Activated CD4-positive, alpha-beta T cell treated with anti-CD3 and anti-CD28 coated beads for 48 hours (primary cell): ENCODE data around the gene NLGN1.

Experiments
- DNase-seq: peaks from one replicate; pipeline ENCODE4 v3.0.0-alpha.2; 2020

Gene NLGN1

DNA sequence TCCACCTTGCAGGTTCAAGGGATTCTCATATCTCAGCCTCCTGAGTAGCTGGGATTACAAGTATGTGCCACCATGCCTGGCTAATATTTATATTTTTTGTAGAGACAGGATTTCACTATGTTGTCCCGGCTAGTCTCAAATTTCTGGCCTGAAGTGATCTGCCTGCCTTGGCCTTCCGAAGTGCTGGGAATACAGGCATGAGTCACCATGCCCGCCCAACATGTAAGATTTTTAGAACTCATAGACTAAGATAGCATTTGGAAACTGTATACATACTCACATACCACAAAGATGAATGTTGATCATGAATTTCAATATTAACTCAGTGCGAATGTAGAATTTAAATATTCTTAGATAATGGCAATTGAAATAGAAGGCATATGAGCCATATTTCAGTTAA is 718.9 kb downstream of the NLGN1 start:
- no peak for DNase-seq

DNA sequence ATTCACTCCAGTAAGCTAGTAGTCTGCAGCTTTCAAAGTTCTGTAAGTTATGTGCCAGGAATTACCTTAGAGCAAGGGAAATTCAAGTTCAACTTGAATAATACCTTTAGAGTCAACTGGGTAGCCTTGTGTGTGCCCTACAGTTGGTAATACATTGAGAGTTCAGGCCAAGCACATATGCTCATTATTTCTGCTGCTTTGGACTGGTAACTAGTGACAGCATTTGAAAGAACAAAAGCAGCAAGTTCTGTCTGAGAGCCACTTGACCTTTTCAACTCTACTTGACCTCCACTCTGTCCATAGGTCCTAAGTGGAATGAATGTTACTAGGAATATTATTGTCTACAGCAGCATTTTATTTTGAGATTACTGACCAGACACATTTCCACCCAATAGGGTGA is 723.5 kb downstream of the NLGN1 start:
- DNase-seq, result no peak

DNA sequence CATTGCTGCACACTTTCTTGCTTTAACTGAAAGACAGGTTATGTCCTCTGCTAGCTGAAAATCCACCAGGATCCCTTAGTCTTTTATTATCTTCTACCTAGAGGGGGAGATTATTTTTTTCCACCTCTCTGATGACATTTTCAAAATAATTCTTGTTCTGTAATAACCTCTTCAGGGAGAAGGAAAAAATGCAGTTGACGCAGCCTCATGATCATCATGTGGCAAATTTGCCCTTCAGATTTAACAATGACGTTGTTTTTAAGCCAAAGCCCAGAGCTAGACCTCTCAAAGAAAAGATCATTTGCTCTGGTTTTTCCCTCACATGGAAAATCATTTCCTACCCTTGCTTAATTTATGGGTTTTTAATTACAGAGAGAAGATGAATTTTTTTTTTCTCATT is 724.9 kb downstream of the NLGN1 start:
- DNase-seq, result no peak

DNA sequence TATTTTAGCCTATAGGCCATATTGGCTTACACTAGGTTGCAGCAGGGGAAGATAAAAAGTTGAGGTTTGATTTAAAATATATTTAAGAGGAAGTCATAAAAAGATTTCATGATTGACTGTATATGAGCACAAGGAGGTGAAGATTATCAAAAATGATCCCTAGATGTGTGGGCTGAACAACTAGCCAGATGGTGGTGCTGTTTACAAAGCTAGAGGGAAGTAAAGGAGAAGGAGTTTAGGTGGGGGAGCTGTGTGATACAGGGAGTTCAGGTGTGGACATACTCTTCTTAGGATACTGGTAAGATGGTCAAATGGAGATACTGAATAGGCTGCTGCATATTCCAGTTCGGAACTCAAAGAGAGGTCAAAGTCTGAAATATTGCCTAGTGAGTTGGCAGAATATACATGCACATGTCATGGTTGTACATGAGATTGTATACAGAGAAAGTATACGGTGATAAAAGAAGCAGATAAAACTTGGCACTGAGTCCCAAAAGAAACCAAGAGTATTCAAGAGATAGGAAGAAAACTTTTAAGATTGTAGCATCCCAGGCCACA is 727.8 kb downstream of the NLGN1 start:
- DNase-seq, result no peak

DNA sequence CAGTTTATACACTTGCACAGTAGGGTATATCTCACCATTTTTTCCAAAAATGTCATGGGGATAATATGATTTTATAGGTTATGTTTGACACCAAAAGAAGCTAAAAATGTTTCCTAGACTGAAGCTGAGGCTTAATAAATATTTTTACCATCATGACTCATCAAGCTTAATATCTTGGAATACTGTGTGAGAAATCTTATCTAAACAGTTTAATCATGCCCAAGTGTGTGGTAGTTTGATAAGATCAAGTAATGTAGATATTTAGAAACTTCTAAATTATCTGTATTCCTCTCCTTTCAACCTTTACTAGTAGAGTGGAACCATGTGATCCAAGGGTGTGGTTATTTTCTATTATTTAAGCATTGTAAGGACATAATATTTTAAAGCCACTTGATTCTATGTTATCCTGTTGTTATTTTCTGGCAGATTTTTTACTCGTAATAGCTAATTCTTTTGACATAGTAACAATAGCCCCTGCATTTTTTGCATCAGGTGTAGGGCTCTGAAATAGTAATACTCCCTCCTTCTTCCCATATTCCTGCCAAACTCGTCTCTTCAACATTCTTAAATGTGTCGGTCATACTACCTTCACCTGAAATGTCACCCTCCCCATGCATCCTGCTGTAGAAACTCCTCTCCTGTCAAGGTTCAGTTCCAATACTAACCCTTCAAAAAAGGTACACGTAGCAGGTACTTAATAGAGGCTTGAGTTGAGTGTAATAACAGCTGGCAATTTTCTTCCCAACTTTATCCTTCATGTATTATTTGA is 729.6 kb downstream of the NLGN1 start:
- no peak for DNase-seq

DNA sequence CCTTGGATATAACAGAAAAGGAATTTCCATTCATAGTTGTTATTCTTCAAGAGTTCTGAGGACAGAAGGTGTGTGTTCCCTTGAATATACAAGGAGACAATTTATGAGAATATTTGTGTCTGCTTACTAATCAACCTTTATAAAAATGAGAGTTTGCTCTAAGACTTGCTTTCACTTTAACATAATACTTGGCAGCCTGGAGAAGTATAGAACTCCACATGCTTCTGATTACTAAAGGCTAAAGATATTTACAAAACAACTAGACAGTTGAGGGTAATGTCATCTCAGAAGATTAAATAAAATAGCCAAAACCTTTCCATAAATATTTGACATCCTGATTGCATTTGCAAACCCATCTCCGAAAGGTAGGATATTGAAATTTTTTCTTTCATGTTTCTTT is 734.5 kb downstream of the NLGN1 start:
- DNase-seq, result no peak

DNA sequence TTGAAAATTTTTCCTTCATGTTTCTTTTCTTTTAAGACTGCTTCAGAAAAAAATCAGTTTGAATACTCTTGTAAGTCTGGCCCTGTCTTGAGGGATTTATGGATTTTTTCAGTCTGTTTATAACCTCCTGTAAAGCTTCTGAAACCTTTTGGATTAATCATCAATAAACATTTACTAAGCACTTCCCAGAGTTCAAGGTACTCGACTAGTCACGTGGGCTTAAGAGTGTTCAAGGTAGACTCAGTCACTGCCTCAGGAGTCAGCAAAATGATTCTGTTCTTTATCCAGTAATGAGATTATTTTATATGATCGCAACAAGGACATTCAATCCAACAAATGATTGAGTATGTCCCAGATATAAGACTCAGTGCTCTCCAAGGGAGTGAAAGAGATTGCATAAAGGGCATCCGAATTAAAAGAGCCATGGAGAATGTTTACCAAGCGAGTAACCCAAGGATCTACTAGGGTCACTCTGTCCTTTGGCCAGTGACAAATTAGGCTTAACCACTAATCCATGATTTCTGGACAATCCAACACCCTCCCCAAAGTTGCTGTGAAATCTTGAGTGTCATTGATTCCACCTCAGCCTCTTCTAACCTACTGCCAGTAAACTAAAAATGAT is 735.0 kb downstream of the NLGN1 start:
- DNase-seq, result no peak

DNA sequence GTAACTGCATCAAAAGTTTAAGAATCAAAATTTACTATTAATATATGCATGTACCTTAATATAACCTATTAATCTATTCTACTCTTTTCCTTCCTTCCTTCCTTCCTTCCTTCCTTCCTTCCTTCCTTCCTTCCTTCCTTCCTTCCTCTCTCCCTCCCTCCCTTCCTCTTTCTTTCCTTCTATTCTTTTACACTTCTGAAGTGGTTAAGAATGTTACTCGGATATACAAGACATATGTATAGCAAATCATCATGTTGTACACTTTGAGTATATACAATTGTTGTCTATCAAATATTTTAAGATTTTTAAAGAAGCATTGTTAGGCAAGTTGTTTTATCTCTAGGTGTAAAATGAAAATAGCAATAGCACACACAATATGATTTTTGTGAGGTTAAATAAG is 748.5 kb downstream of the NLGN1 start:
- DNase-seq, result no peak

DNA sequence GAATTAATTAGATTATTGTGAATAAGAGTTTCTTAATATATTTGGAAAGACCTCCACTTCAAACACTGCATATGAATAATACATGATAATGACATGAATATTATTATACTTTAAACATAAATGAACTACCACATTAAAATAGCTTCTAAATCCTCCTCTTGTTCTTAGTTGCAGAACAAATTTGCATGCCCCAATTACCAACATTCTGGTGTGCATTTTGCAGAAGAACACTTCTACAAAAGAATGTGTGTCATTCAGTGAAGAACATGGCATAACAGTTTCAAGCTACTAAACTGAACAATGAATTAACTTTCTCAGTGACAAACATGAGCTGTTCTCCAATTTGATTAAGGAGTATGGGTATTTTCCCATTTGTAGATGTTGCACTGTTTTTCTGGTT is 750.3 kb downstream of the NLGN1 start:
- no peak for DNase-seq

DNA sequence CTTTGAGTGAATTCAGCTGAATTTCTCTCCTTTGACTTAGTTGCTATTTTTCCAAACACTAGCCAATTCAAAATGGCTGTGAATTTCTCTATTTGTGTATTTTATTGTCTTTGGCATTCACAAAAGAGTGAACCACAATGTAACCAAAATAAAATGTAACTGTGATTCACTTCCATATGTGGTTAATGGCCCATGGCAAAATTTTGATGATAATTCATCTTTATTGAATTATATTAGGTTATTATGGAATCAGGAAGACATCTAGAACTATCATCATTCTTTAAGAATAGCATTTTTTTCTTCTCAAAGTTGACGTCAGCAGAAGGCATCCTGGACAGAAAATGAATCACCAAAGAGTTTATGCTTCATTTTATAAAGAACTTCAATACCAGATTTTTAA is 756.3 kb downstream of the NLGN1 start:
- DNase-seq, result no peak

DNA sequence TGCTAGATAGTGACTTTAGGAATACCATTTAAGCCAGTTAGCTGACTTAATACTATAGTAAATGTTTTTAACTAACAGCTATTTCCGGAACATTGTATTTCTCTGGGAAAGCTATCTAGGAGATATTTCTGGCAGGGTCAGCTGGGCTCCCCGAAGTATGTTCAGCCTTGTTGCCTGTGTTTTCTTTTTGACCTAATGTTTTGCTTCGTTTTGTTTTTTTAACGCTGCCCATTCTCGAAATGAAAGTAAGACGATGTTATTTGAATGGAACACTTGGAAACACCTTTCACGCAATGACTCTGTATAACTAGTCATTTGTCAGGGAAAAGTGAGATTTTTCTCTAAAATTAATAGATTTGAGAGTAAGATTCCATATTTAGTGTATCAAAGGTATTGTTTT is 758.7 kb downstream of the NLGN1 start:
- no peak for DNase-seq

DNA sequence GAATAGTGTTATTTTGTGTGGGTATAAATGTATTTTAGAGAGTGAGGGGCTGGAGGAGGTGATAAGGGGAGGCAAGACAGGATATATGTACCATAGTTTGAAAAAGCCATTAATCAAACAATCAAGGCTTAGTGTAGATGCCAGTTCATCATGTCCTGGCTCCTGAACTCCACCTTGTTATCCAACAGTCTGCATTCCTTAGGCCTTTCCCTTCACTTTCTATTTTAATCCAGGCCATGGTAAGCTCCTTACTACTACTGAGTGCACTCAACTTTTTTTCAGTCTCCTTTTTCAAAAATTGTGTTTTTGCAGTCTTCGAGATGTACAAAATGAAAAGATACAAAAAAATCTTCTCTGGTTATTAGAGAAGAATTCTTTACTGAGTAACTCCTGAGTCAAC is 761.1 kb downstream of the NLGN1 start:
- no peak for DNase-seq

DNA sequence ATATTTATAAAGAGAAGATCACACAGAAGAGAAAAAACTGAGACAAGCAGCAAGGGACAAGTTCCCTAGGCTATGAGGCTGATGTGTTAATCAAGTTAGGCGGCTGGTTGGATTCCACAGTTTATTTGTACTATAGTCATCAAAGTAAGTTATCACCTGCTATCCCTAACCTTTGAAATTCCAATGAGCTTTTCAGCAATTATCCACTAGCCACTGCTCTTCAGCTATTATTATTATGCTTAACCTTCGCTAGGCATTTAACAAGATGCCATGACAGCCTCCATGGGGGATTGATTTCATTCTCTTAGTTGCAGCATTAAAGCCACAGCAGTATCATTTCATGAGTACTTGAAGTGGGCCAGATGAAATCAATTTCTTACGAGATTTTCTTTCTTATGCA is 762.1 kb downstream of the NLGN1 start:
- DNase-seq, result no peak

DNA sequence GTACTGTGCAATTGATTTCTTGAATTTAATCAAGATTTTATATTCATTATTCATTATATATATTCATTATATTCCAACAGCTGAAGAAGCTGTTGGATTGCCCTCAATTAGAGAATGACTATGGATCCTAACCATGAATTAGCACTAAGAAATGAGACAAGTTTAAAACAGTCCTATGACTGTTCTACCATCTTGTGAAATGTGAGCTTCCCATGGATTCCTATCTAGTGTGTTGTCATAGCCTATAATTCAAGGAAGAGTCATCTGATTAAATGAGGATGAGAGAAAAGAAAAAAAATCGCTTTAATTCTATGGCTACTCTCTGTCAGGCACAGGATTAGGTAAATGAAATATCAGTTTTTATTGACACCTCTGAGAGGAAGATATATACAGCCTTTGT is 765.0 kb downstream of the NLGN1 start:
- DNase-seq, result no peak

DNA sequence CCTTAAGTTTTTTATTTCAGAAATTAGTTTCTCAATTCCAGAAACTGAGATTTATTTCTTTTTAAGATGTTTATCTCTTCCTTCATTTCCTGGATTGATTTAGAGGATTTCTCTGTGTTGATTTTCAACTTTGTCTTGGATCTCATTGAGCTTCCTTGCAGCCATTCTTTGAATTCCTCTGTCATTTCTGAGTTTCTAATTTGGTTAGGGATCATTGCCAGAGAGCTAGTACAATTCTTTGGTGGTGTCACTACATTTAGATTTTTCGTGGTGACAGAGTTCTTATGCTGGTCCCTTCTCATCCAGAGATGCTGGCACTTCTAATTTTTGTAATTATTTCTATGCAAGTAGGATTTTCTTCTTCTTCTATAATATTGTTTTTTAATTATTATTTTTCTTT is 770.5 kb downstream of the NLGN1 start:
- DNase-seq, result no peak

DNA sequence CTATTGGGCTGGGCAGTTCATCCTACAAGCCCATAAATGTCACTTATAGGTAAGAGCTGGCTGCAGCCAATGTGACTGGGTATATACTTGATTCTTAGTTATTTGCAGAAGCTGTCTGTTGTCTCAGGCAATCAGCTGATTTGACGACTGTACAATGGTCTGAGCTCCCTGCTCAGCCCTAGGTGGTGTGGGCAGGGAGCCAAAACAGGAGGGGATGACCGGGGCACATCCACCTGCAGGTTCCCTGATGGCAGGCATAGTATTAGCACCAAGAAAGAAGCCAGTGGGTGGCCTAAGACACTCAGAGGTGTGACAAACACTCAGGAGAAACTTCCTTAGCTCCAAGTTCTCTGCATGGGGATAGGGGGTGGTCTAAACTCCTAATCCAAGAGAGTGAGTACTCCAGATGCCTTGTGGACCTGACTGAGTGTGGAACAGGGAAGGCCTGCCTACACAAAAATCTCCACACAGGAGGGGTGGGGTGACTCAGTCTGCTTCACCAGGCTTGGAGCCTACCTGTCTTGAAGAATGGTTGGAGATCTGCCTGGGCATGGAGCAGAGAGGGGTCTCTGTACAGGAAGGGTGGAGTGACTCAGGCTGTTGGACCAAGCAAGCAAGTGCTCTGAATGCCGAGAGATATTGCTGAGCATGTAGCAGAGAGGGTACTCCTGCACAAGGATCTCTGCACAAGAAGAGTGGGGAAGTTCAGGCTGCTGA is 771.2 kb downstream of the NLGN1 start:
- no peak for DNase-seq

DNA sequence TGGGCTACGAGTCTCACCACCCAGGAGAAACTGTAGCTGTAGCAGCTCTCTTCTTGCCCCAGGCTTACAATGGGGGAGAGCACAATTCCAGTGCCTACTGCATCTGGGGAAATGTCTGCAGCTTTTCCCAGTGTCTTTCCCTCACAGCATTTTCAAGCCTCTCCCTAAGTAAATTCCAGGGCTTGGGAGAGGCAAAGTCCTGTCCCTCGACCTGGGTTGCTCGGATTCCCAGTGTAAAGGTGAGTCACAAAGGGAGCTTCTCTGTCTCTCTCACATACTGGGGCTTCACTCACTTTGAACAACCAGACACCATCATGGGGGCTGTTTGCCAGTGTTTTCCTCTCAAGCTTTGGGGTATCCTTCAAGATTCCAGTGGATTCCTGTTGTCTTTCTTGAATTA is 772.2 kb downstream of the NLGN1 start:
- no peak for DNase-seq

DNA sequence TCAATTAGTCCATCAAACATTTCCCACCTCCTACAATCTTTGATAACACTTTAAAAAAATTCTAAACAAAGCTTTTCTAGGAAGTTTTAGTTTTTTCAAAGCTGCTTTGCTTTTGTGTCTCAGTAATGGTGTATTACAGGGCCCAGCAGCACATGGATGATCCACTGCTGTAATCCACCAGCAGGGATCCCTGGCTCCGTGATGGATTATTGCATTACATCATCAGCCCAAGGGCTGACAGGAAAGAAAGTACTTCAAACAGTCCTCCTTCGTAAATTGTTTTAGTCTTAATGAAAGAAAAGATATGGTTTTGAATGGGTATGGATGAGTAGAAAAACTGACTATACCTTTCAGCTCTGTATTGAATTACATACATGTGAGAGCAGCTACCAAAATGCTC is 772.7 kb downstream of the NLGN1 start:
- DNase-seq, result no peak

DNA sequence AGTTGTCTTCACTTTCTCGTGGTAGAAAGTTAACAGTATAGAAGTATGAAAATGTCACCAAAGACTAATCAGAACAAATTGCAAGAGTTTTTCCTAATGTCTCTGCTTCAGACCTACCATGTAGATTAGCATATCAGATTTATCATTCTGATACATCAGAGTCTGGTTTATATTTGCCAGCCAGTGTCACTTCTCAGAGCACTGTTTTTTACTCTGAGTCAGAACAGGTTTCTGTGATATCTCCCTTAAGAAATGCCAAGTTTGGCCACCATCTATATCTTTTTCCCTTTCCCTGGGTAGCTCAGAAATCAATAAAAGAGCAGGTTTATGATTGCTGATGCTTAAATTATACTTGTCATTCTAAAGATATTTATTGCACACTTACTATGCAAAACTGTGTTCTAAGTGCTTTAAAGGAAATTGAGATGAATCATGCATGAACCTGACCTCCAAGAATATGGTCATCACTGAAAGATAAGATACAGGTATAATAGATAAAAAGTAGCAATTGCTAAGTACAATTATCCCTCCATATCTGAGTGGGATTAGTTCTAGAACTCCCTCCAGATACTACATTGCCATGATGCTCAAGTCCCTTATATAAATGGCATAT is 788.9 kb downstream of the NLGN1 start:
- DNase-seq, result no peak

DNA sequence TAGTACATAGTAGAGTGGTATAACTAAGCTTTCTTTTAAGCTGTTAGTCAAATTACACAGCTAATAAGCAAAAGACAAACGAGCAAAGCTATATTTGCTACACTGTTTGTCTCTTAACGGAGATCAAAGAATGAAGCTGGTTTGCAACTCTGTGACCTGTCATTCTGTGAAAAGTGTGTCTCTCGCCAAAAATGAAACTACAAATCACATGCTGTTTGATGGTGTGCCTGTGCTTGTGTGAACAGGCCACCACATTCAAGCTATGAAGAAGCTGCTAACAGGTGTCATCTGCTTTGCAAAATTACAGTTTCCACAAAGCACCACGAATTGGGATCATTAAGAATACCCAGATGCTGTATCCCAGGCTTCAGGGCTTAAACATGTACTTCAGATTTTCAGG is 793.8 kb downstream of the NLGN1 start:
- no peak for DNase-seq

DNA sequence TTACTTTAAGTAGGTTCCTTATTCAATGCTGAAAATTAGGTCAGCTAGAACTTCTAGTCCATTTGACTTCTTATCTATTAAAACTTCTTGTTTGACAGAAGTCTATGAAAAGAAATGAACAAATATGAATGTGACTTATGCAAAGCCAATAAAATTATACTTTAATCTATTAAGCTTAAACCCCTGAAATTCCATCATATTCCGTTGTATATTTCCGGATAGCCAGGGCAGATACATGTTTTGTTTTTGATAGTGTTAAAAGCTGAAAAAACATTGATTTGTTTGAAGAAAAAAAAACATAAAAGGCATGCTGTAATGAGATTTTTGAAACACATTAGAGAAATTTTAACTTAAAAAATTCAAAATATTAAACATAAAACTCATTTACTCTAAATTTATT is 794.4 kb downstream of the NLGN1 start:
- DNase-seq, result no peak

DNA sequence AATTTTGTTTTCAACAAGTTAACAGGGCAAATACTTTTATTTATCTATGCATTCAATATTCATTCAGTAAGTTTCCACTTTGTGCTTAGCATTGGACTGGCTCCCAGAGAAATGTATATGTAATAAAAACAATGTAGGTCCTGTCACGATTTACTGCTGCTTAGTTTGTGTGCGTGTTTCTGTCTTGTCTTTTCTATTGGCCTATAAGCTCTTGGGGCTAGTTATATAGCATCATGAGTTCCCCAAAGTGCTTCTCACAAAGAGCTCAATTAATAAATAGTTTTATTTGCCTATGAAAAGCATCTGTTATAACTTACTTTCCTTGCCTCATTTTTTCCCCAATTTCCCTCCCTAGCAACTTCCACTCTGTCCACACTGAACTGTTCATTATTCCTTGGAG is 794.9 kb downstream of the NLGN1 start:
- DNase-seq, result no peak

DNA sequence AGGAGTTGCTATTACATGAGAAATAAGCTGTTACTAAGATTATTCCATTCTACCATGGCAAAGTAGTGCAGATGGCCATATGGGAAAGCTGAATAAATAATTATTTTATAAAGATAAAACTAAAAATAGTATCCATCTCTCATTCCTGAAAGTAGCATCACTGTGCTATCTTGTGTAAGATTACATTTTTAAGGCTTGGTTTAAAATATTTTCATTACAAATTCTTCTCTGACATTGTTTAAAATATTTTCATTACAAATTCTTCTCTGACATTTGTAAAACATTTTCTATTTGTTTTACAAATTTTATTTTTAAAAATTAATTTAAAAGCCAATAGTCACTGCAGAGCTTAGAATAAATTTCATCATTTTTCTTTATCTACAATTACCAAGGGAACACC is 796.1 kb downstream of the NLGN1 start:
- no peak for DNase-seq

DNA sequence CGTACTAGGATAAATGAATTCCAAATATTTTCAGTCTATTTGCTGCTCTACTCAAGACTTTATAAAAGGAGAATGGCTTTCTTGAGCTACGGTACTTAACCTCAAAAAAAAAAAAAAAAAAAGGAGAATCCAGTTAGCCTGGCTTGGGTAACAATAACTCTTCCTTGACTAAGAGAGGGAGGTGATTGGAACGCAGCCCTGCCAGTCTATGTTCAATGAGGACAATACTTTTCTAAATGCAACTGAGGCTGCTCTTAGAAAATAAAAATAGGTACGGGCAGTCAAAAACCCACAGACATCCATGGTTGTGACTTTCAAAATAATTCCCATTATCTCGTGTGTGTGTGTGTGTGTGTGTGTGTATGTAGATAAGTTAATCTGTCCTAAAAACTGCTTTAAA is 799.9 kb downstream of the NLGN1 start:
- no peak for DNase-seq
